Measurements from ENCODE around the gene PIK3R4. TPM values are rescaled to one million over a fixed set of nuclear protein-coding genes. Genes with fewer than 3 reads are reported as not detected.
A peak's percentile ranks its signal among the peaks of the same experiment; 100 is the strongest.

PIK3R4 gene
- total RNA-seq, 1 donor, result 41.5 TPM

- peak; percentile 48 for DNase-seq (ENCODE audit: low read depth)
- H3K4me3 ChIP-seq (ENCODE audit: low read depth, low read length), result no peak overlapping the region
- TF ChIP-seq CTCF (IDR thresholded peaks at IDR 0.05; ENCODE audit: insufficient read depth, low read depth, low read length), result no peak
Measured at GRCh38 chr3:130733236-130733875, 13.3 kb downstream of the PIK3R4 start.

GRCh38 chr3:130732501-130732900, 14.1 kb downstream of the PIK3R4 start:
- no peak for TF ChIP-seq CTCF (IDR thresholded peaks at IDR 0.05; ENCODE audit: insufficient read depth, low read depth, low read length)
- DNase-seq (ENCODE audit: low read depth), result no peak
- no peak overlapping the region for H3K4me3 ChIP-seq (ENCODE audit: low read depth, low read length)

- TF ChIP-seq CTCF (IDR thresholded peaks at IDR 0.05; ENCODE audit: insufficient read depth, low read depth, low read length), result no peak
- no peak overlapping the region for H3K4me3 ChIP-seq (ENCODE audit: low read depth, low read length)
- no peak for DNase-seq (ENCODE audit: low read depth)
Measured at GRCh38 chr3:130731817-130732216, 14.8 kb downstream of the PIK3R4 start.

- H3K4me3 ChIP-seq (ENCODE audit: low read depth, low read length), result no peak overlapping the region
- DNase-seq (ENCODE audit: low read depth), result no peak
Measured at GRCh38 chr3:130729154-130729553, 17.5 kb downstream of the PIK3R4 start.

GRCh38 chr3:130728037-130728436, 18.6 kb downstream of the PIK3R4 start:
- DNase-seq (ENCODE audit: low read depth), result no peak
- no peak overlapping the region for H3K4me3 ChIP-seq (ENCODE audit: low read depth, low read length)
- TF ChIP-seq CTCF (IDR thresholded peaks at IDR 0.05; ENCODE audit: insufficient read depth, low read depth, low read length), result no peak

More at GRCh38 chr3:130729154-130729553, 17.5 kb downstream of the PIK3R4 start:
- TF ChIP-seq CTCF (IDR thresholded peaks at IDR 0.05; ENCODE audit: insufficient read depth, low read depth, low read length), result no peak

GRCh38 chr3:130725746-130726145, 20.9 kb downstream of the PIK3R4 start:
- no peak for TF ChIP-seq CTCF (IDR thresholded peaks at IDR 0.05; ENCODE audit: insufficient read depth, low read depth, low read length)
- no peak for DNase-seq (ENCODE audit: low read depth)
- H3K4me3 ChIP-seq (ENCODE audit: low read depth, low read length), result no peak overlapping the region

- no peak for TF ChIP-seq CTCF (IDR thresholded peaks at IDR 0.05; ENCODE audit: insufficient read depth, low read depth, low read length)
- no peak overlapping the region for H3K4me3 ChIP-seq (ENCODE audit: low read depth, low read length)
- no peak for DNase-seq (ENCODE audit: low read depth)
Measured at GRCh38 chr3:130715616-130716015, 31.0 kb downstream of the PIK3R4 start.
